Endothelial cell of umbilical vein (primary cell): ENCODE results near the gene INO80B. TPM values are rescaled to one million over a fixed set of nuclear protein-coding genes. Genes with fewer than 3 reads are reported as not detected.

Source experiments
- BruUV-seq: library from RNA; stranded (reverse); fragments of 400-500 nt; replicated peaks from 2 replicates; lab custom pipeline; 2021; lab: Mats Ljungman, UMichigan
- CTCF ChIA-PET: fragments of 300-600, 350-600 bp; sonication (Branson Sonifier 250); formaldehyde crosslinking; loops from one replicate; lab custom pipeline; 2021; ENCODE audit warnings: antibody characterized with exemption, inconsistent platforms; lab: Charles Lee
- POLR2A ChIA-PET: fragments of 300-600, 350-600 bp; sonication (Branson Sonifier 250); formaldehyde crosslinking; loops from one replicate; lab custom pipeline; 2021; ENCODE audit warnings: antibody characterized with exemption, inconsistent platforms; lab: Charles Lee
- DNase-seq: peaks from one replicate; pipeline ENCODE4 v3.0.0-alpha.2; 2011; ENCODE audit warnings: low read depth, low spot score
- FAIRE-seq: peaks from 2 replicates; lab custom pipeline; 2011; peaks lifted over from hg19 to GRCh38; lab: Jason Lieb, UNC
- H2AFZ ChIP-seq: 2 replicates; pipeline ENCODE4 v1.6.0; 2012; ENCODE audit warnings: low read depth, low read length, control low read depth, inconsistent platforms
- H3K27ac ChIP-seq: 2 replicates; pipeline ENCODE4 v1.5.1; 2011; ENCODE audit warnings: low read depth, mild to moderate bottlenecking, control low read depth, low read length, moderate library complexity; ENCODE audit not compliant: insufficient read depth
- H3K27me3 ChIP-seq, 2 experiments: 2 replicates each; pipeline versions ENCODE4 v1.6.0 to v1.6.1; 2011; ENCODE audit warnings: low read length in 2 of 2, mixed read lengths in 1 of 2; ENCODE audit not compliant: control insufficient read depth in 2 of 2, insufficient read depth in 2 of 2
- H3K36me3 ChIP-seq, 2 experiments: 2 replicates in 1 of 2; 3 replicates in 1 of 2; pipeline ENCODE4 v1.5.1; 2011; ENCODE audit warnings: low read length in 2 of 2, mild to moderate bottlenecking in 1 of 2, moderate library complexity in 1 of 2; ENCODE audit not compliant: control insufficient read depth in 2 of 2, insufficient read depth in 2 of 2; ENCODE audit errors: extremely low read depth in 1 of 2
- H3K4me1 ChIP-seq: 3 replicates; pipeline ENCODE4 v1.5.1; 2011; ENCODE audit warnings: mild to moderate bottlenecking, low read length; ENCODE audit not compliant: control insufficient read depth, insufficient read depth; ENCODE audit errors: extremely low read depth
- H3K4me2 ChIP-seq: 2 replicates; pipeline ENCODE4 v1.6.1; 2011; ENCODE audit warnings: low read length, control low read depth, mixed read lengths; ENCODE audit not compliant: insufficient read depth
- H3K4me3 ChIP-seq, 3 experiments: fragments of 200-600 bp in 1 of 3; sonication (generic), shearing (Covaris generic) in 1 of 3; replicated peaks in 1 of 3; 2 replicates each; pipeline ENCODE4 v1.5.1; 2011 to 2016; ENCODE audit warnings: control low read depth in 3 of 3, low read length in 3 of 3, mild to moderate bottlenecking in 2 of 3, inconsistent platforms in 1 of 3, low read depth in 1 of 3, moderate library complexity in 1 of 3; ENCODE audit not compliant: insufficient read depth in 1 of 3
- H3K79me2 ChIP-seq: 2 replicates; pipeline ENCODE4 v1.6.0; 2012; ENCODE audit warnings: low read length, inconsistent platforms; ENCODE audit not compliant: control insufficient read depth, insufficient read depth
- H3K9ac ChIP-seq: replicated peaks from 2 replicates; pipeline ENCODE3; 2011; ENCODE audit warnings: low read length, control low read depth; ENCODE audit not compliant: insufficient read depth; ENCODE audit errors: extremely low read depth
- H3K9me1 ChIP-seq: replicated peaks from 3 replicates; pipeline ENCODE4 v1.6.0; 2011; ENCODE audit warnings: mild to moderate bottlenecking, low read length; ENCODE audit not compliant: control insufficient read depth, insufficient read depth; ENCODE audit errors: extremely low read depth
- H3K9me3 ChIP-seq: replicated peaks from 2 replicates; pipeline ENCODE4 v1.5.1; 2012; ENCODE audit warnings: low read length, inconsistent platforms; ENCODE audit not compliant: control insufficient read depth, insufficient read depth
- H4K20me1 ChIP-seq: replicated peaks from 2 replicates; pipeline ENCODE3; 2011; ENCODE audit warnings: mild to moderate bottlenecking, low read length; ENCODE audit not compliant: control insufficient read depth, insufficient read depth; ENCODE audit errors: extremely low read depth
- EZH2 ChIP-seq: IDR thresholded peaks from 2 replicates; pipeline ENCODE4 v1.6.1; 2012; ENCODE audit warnings: borderline replicate concordance, low read depth, mild to moderate bottlenecking, moderate library complexity, low read length, inconsistent platforms; ENCODE audit not compliant: severe bottlenecking
- FOS ChIP-seq: IDR thresholded peaks from 2 replicates; pipeline ENCODE4 v1.6.1; 2011; ENCODE audit warnings: mild to moderate bottlenecking, low read length, moderate library complexity, borderline replicate concordance; ENCODE audit not compliant: insufficient read depth
- GATA2 ChIP-seq: IDR thresholded peaks from 2 replicates; pipeline ENCODE4 v1.7.0; 2011; ENCODE audit warnings: low read depth, mild to moderate bottlenecking, moderate library complexity, mixed read lengths, low read length; ENCODE audit not compliant: insufficient read length, insufficient read depth
- JUN ChIP-seq: IDR thresholded peaks from 2 replicates; pipeline ENCODE4 v1.6.1; 2011; ENCODE audit warnings: borderline replicate concordance, low read depth; ENCODE audit not compliant: insufficient read length, insufficient read depth
- MYC ChIP-seq: IDR thresholded peaks from one replicate; pipeline ENCODE4 v1.6.1; 2011; ENCODE audit warnings: mild to moderate bottlenecking, low read depth, low read length
- POLR2A ChIP-seq: IDR thresholded peaks from 2 replicates; pipeline ENCODE4 v1.6.1; 2012; ENCODE audit warnings: low read depth, mild to moderate bottlenecking, control low read depth, low read length
- POLR2AphosphoS5 ChIP-seq: IDR thresholded peaks from 2 replicates; pipeline ENCODE4 v1.6.1; 2012; ENCODE audit warnings: low read depth, mild to moderate bottlenecking, control low read depth, low read length, moderate library complexity; ENCODE audit not compliant: insufficient read depth
- dilution Hi-C: fragments of 300-500 bp; cut with MboI; formaldehyde crosslinking; loops from one replicate; pipeline ENCODE4 v1.15.0; 2019; ENCODE audit warnings: low sequenced_read_pairs; ENCODE audit not compliant: extremely low pct_ligation_motif_present
- intact Hi-C: fragments of 100-400 bp; cut with micrococcal nuclease; formaldehyde crosslinking; loops from one replicate; pipeline ENCODE4 v1.10.0; 2022
- polyA plus RNA-seq, 4 experiments: library from polyadenylated mRNA; depleted of rRNA in 3 of 4; stranded (reverse) in 3 of 4; unstranded in 1 of 4; fragments of >200 nt; gene quantifications; 2 replicates each; pipeline versions ENCODE4 v1.2.1 to v1.2.3, GENCODE V29; 2011 to 2012; ENCODE audit warnings: missing spikeins in 1 of 4
- total RNA-seq: library from RNA; stranded (reverse); gene quantifications from 2 replicates; pipeline ENCODE4 v1.2.3, GENCODE V29; 2021
- TF ChIP-seq, protein P1 (sequence below): IDR thresholded peaks from 2 replicates; pipeline ENCODE4 v1.6.1; 2011; ENCODE audit not compliant: insufficient read depth, insufficient read length
- TF ChIP-seq, protein P2 (sequence below), 2 donors: IDR thresholded peaks; 1 replicate in 1 of 2; 2 replicates in 1 of 2; pipeline ENCODE4 v1.5.1; 2011; ENCODE audit warnings: low read length in 2 of 2, mild to moderate bottlenecking in 2 of 2, moderate library complexity in 2 of 2, control low read depth in 1 of 2, inconsistent platforms in 1 of 2, low read depth in 1 of 2; ENCODE audit not compliant: insufficient read depth in 1 of 2; ENCODE audit errors: extremely low read depth in 1 of 2

Gene INO80B
- total and polyA plus RNA-seq, 2 donors (not counting 3 experiments of a cell fraction or from before 2014, with no cell fraction given) = 15.1 to 24.2 TPM

DNA sequence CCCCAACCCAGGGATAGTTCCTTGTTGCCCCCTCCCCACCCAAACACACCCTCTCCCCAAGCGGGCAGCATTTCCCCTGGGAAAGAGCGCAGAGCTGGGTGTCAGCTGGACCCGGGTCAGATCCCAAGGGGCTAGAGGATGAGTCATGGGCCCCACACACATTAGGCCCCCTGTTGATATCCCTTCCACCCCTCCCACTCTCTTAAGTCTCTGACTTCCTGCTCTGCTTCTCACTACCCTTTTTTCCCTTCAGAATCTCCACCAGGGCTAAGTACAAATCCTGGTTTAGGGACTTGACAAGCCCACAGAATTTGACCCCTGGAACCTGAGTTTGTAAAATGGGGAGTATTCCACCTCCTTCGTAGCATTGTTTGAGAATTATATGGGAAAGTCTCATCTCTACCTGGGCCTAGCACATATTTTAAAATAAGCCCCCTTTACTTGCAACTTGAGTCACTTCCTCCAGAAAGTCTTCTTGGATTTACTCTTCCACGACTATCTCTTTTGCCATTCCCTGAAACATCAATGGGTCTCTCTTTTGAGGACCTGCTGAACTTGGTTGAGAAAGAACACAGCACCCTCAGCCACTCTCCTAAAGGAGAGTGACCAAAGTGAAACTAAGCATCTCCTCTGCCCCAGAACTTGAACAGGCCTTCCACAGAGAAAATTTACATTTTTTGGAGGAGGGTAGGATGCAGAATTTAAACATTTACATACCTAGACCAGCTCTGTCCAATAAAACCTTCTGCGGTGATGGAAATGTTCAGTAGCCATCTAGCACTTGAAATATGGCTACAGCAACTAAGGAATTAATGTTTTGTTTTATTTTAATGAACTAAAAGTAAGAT is 17.8 kb upstream of the INO80B start:
- H3K79me2 ChIP-seq = no peaks in the 10 kb centered on the region
- no peak overlapping the region for H3K4me2 ChIP-seq
- dilution Hi-C loops (no loop called here), intact Hi-C loops (no loop called here)
- no peaks in the 10 kb centered on the region for H3K9me1 ChIP-seq
- H3K36me3 ChIP-seq = no peaks in the 10 kb centered on the region
- TF ChIP-seq POLR2A (no peak), POLR2AphosphoS5 (no peak), EZH2 (no peak), FOS (no peak), JUN (no peak), MYC (no peak), GATA2 (no peak)
- TF ChIP-seq, protein P1, sequence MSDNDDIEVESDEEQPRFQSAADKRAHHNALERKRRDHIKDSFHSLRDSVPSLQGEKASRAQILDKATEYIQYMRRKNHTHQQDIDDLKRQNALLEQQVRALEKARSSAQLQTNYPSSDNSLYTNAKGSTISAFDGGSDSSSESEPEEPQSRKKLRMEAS = no peak
- TF ChIP-seq, protein P2, sequence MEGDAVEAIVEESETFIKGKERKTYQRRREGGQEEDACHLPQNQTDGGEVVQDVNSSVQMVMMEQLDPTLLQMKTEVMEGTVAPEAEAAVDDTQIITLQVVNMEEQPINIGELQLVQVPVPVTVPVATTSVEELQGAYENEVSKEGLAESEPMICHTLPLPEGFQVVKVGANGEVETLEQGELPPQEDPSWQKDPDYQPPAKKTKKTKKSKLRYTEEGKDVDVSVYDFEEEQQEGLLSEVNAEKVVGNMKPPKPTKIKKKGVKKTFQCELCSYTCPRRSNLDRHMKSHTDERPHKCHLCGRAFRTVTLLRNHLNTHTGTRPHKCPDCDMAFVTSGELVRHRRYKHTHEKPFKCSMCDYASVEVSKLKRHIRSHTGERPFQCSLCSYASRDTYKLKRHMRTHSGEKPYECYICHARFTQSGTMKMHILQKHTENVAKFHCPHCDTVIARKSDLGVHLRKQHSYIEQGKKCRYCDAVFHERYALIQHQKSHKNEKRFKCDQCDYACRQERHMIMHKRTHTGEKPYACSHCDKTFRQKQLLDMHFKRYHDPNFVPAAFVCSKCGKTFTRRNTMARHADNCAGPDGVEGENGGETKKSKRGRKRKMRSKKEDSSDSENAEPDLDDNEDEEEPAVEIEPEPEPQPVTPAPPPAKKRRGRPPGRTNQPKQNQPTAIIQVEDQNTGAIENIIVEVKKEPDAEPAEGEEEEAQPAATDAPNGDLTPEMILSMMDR (IDR thresholded peaks at IDR 0.05; ENCODE audit: extremely low read depth in 1 of 2, insufficient read depth in 1 of 2, low read depth in 1 of 2, low read length in 2 of 2) = no peak
- no peak for DNase-seq
- peaks cover 19% of the 10 kb centered on the region for H3K4me1 ChIP-seq
- no peaks in the 10 kb centered on the region for H3K9me3 ChIP-seq
- H3K27ac ChIP-seq = no peak overlapping the region
- no peak overlapping the region for H2AFZ ChIP-seq
- ChIA-PET POLR2A (no interaction called here), CTCF (no interaction called here)
- H3K27me3 ChIP-seq = peaks cover 6 to 14% of the 10 kb centered on the region in 2 experiments
- no peaks in the 10 kb centered on the region for H4K20me1 ChIP-seq
- FAIRE-seq = no peak
- H3K4me3 ChIP-seq = no peak overlapping the region
- H3K9ac ChIP-seq = no peak overlapping the region
- no TSS peak for BruUV-seq
